Esophagus mucosa (tissue), 1 donor: ENCODE data around the gene RAB3A. TPM values are rescaled to one million over a fixed set of nuclear protein-coding genes. Genes with fewer than 3 reads are reported as not detected.
A peak's percentile ranks its signal among the peaks of the same experiment; 100 is the strongest.

Experiments
- ATAC-seq: fragments of 200-7000 bp; cut with Tn5 transposase; one replicate; pipeline ENCODE4 v1.9.1; 2020
- total RNA-seq: library from RNA; stranded (reverse); gene quantifications from one replicate; pipeline ENCODE4 v1.2.4, GENCODE V29; 2023
- donor health status: DM: yes; HTN: yes; CAD: no.

Gene RAB3A
- total RNA-seq, 1 donor from 2014 or later = 1.1 TPM

GRCh38 chr19:18197306-18197705 is 6.5 kb downstream of the RAB3A start:
- no peak for ATAC-seq

- ATAC-seq = no peak
These were observed 7.4 kb downstream of the RAB3A start for GRCh38 chr19:18196511-18196845.

GRCh38 chr19:18194554-18195238 is 9.1 kb downstream of the RAB3A start:
- ATAC-seq = no peak

DNA sequence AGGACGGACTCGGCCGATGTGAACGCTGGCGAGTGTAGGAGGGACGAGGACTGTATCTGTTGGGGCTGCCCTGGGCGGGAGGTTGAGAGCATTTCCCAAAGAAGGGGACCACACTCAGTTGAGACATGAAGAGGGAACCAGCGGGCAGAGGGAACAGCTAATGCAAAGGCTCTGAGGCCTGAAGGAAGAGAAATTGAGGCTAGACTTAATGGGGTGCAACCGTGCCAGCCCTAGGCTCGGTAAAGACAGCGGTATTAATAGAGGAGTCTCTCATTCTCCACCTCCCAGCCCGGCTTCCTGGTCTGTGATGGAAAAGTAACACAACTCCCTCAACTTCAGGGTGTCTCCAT is 9.7 kb downstream of the RAB3A start:
- no peak for ATAC-seq

GRCh38 chr19:18193388-18194180 is 10.3 kb downstream of the RAB3A start:
- peak; percentile 1 for ATAC-seq

DNA sequence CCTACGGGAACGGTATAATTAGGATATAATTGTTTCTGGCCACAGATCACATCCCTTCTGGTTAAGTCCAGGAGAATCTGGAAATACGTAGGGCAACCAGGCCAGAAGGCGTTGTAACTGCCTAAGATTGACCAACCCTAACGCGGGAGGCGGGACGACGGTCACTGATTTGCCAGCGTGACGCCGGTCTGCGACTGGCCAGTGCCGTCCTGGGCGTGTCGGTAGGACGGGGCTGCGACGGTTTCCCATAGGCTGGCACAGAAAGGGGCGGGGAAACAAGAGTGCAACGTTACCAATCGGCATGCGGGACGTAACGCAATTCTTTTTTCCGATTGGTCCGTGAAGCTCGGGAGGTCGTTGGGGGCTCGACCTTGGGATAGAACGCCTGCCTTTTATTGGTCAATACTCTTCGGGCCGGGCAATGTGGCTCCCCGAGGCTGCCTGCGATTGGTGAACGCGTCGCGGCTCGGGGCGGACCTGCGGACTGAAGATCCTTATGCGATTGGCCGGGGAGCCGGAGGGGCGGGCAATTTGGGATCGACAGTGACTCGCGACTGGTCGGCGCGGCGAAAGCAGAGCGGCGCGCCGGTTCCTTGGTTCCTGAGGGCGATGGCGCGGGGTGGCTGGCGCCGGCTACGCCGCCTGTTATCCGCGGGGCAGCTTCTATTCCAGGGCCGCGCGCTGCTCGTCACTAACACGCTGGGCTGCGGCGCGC is 11.0 kb downstream of the RAB3A start, which contains the start of gene MPV17L2:
Gene MPV17L2, plus strand, starts transcription at position 546 of the 715 bp plus-strand sequence. Its CDS starts 64 bp downstream, at position 610.
- peak; percentile 95 for ATAC-seq

DNA sequence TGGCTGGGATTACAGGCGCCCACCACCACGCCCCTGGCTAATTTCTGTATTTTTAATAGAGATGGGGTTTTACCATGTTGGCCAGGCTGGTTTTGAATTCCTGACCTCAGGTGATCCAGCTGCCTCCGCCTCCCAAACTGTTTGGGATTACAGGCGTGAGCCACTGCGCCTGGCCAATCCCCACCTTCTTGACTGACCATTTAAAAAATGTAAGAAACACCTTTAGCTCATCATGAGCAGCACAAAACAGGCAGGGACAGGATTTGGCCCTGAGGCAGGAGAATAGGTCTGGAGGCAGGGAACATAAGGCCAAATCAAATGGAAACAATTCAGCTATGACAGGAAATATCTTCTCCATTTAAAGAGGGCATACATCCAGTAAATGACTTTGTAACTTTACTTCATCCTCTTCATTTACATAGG is 12.2 kb downstream of the RAB3A start:
- no peak for ATAC-seq

DNA sequence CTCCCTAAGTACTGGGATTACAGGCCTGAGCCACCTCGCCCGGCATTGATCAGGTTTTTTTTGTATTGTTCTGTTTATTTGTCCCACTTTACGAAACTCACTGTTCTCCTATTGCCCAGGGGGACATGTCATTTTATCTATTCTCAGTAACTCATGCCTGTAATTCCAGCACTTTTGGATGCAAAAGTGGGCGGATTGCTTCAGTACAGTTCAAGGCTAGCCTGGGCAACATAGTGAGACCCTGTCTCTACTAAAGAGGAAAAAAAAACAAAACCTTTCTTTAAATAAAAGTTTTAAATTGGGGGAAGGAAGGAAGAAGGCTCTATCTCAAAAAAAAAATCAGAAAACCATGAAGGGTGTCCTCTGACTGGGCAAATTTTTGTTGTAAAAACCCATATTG is 13.6 kb downstream of the RAB3A start:
- ATAC-seq = no peak

GRCh38 chr19:18185538-18185937 is 18.3 kb downstream of the RAB3A start:
- ATAC-seq = no peak

GRCh38 chr19:18183529-18183928 is 20.3 kb downstream of the RAB3A start:
- ATAC-seq = no peak

DNA sequence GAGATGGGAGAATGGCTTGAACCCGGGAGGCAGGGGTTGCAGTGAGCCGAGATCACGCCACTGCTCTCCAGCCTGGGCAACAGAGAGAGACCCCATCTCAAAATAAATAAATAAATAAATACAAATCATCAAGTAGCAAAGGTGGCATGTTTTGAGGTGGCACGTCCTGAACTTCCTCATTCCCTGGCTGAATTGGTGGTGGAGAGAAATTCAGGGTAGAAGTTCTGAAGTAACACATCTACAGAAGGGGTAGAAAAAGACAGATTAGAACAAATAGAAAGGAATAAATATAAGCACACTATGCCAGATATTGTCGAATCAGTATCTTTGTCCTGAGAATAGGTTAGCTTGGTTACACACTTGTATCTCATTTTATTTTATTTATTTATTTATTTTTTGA is 23.9 kb downstream of the RAB3A start:
- no peak for ATAC-seq

- ATAC-seq = no peak
These were observed 27.2 kb downstream of the RAB3A start for GRCh38 chr19:18176367-18177310.

- no peak for ATAC-seq
These were observed 28.9 kb downstream of the RAB3A start for GRCh38 chr19:18174983-18175382.

GRCh38 chr19:18173572-18174288 is 30.1 kb downstream of the RAB3A start, which contains the start of gene IFI30:
Gene IFI30 (plus strand): TSS chr19:18173813. CDS start chr19:18173842, 29 bp downstream.
- peak; percentile 65 for ATAC-seq

- peak; percentile 3 for ATAC-seq
These were observed 30.7 kb downstream of the RAB3A start for GRCh38 chr19:18173054-18173571.

GRCh38 chr19:18172331-18173053 is 31.4 kb downstream of the RAB3A start:
- no peak for ATAC-seq

DNA sequence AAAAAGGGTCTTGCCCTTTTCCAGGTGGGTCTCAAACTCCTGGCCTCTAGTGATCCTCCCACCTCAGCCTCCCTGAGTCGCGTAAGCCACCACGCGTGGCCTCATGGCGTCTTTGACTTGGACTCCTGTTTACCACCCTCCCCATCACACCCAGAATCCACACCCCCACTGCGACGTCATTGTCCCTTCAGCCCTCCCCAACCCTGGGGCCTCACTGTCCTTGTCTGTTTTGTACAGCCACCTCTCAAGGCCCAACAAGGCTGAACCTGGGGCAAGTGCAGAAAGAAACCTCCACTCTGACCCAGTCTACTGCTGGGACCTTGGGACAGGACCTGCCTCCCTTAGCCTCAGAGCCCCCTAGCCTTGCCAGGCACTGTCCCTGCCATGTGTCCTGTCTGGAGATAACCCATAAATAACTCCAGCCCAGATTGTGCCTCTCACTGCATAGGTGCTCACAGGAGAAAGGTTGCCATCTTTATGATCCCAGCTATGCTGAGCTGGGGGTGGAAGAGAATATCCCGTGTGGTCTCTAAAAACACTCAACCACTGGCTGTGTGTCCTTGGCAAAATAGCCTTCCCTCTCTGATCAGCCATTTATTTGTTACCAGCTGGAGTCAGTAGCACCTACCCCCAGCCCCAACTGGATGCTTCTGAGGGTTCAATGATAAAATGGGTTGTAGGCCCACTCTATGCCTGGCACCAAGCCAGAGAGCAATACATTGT is 32.1 kb downstream of the RAB3A start:
- ATAC-seq = no peak

GRCh38 chr19:18170714-18171255 is 33.1 kb downstream of the RAB3A start:
- no peak for ATAC-seq

- peak; percentile 7 for ATAC-seq
These were observed 35.0 kb downstream of the RAB3A start for GRCh38 chr19:18168673-18169381.
